PC-9 (cell line): ENCODE measurements around the gene THADA.

ENCODE experiments used
- EZH2 ChIP-seq: fragments of 200-600 bp; sonication (generic); IDR thresholded peaks from 2 replicates; pipeline ENCODE4 v1.8.0; 2017; ENCODE audit warnings: antibody characterized with exemption, low read depth
- TF ChIP-seq, protein P1 (sequence below): fragments of 200-600 bp; sonication (generic); conservative IDR thresholded peaks from 2 replicates; pipeline ENCODE4 v1.6.1; 2017; ENCODE audit warnings: mixed run types, antibody characterized with exemption, mild to moderate bottlenecking, moderate library complexity

DNA sequence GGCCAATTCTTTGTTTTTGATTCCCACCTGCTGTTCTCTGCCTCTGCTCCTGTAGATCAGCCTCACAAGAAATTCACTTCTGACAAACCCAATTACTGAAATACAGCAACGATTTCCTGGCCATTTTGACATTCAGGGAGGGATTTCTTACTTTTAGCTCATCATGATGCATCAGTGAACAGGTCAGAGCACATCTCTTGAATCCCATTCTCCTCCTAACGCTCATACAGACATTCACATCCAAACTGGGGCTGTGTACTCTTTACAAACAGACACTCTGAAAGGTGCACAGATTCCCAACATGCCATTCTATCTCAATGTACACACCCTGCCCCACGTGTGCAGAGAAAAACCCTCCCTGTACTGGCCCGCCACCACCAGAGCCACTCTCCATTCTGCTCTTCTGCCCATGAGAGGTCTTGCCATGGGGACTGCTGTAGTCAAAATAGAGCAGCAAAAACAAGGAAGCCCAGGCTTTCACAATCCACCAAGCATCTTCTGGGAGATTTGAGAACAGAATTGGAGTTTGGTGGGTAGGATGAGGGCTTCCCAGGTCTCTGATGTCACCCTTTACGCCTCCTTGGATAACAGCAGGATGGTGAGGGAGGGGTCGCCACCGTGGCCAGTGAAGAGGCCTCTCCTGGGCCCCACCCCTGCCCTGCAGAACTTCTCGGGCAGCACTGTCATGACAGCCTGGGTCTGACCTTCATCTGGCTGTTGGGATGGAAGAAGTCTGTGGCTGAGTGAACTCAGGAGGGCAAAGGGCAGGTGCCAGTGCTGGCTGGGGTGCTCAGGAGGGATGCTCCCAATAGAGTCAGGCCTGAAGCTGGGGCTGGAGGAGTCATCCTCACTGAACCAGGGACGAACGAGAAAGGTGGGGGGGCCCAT lies 327.5 kb downstream of the THADA start:
- TF ChIP-seq, protein P1, sequence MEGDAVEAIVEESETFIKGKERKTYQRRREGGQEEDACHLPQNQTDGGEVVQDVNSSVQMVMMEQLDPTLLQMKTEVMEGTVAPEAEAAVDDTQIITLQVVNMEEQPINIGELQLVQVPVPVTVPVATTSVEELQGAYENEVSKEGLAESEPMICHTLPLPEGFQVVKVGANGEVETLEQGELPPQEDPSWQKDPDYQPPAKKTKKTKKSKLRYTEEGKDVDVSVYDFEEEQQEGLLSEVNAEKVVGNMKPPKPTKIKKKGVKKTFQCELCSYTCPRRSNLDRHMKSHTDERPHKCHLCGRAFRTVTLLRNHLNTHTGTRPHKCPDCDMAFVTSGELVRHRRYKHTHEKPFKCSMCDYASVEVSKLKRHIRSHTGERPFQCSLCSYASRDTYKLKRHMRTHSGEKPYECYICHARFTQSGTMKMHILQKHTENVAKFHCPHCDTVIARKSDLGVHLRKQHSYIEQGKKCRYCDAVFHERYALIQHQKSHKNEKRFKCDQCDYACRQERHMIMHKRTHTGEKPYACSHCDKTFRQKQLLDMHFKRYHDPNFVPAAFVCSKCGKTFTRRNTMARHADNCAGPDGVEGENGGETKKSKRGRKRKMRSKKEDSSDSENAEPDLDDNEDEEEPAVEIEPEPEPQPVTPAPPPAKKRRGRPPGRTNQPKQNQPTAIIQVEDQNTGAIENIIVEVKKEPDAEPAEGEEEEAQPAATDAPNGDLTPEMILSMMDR: no peak
- TF ChIP-seq EZH2: no peak
